ENCODE results near the gene CCSAP. TPM values are rescaled to one million over a fixed set of nuclear protein-coding genes. Genes with fewer than 3 reads are reported as not detected.
"Not testable (repeated sequence)": the region's sequence is repeated elsewhere in the genome, so short reads cannot be mapped to it uniquely, and the experiment has no call there.

Gene CCSAP
- total RNA-seq, 2 donors from 2014 or later: 9.3 to 10.9 TPM

DNA sequence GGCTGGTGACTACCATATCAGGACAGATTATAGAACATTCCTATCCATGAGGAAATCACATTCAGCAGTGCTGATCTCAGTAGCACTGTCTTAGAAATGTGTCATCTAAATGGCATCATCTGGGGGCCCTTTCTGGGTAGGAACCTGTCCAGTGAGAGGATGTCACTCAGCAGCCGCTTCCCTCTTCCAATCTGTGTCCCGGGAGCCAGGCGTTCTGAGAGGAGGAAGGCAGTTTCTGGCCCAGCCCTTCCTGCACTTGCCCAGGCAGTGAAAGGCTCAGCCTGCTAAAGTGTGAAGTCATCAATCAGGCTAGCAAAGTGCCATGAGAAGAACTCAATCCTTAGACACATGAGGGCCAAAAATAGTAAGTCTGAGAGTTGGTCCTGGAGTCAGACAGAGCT is 46.3 kb downstream of the CCSAP start:
- no peak overlapping the region for H3K27ac Mint-ChIP-seq
- H3K4me1 Mint-ChIP-seq: peaks cover 5% of the 10 kb centered on the region
- Histone ChIP-seq H3K9me3 (ENCODE audit: control insufficient read depth, low read length) (no peaks in the 10 kb centered on the region), H3K27ac (ENCODE audit: low read depth, low read length) (no peak overlapping the region), H3K27me3 (ENCODE audit: control insufficient read depth, insufficient read depth, low read length, poor library complexity, severe bottlenecking) (no peaks in the 10 kb centered on the region), H3K4me3 (ENCODE audit: low read length) (no peak overlapping the region), H3K4me1 (ENCODE audit: control insufficient read depth, insufficient read depth, low read length) (no peaks in the 10 kb centered on the region), H3K36me3 (ENCODE audit: control insufficient read depth, insufficient read depth, low read length) (peaks cover 40% of the 10 kb centered on the region), H3K9ac (ENCODE audit: extremely low read depth, low read length, poor library complexity, severe bottlenecking) (no peak overlapping the region)
- no peak for DNase-seq
- H3K4me3 Mint-ChIP-seq: no peak overlapping the region
- TF ChIP-seq, protein P1, sequence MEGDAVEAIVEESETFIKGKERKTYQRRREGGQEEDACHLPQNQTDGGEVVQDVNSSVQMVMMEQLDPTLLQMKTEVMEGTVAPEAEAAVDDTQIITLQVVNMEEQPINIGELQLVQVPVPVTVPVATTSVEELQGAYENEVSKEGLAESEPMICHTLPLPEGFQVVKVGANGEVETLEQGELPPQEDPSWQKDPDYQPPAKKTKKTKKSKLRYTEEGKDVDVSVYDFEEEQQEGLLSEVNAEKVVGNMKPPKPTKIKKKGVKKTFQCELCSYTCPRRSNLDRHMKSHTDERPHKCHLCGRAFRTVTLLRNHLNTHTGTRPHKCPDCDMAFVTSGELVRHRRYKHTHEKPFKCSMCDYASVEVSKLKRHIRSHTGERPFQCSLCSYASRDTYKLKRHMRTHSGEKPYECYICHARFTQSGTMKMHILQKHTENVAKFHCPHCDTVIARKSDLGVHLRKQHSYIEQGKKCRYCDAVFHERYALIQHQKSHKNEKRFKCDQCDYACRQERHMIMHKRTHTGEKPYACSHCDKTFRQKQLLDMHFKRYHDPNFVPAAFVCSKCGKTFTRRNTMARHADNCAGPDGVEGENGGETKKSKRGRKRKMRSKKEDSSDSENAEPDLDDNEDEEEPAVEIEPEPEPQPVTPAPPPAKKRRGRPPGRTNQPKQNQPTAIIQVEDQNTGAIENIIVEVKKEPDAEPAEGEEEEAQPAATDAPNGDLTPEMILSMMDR (conservative IDR thresholded peaks at IDR 0.05): no peak
- no peaks in the 10 kb centered on the region for H3K27me3 Mint-ChIP-seq (ENCODE audit: insufficient read depth)
- peaks cover under 1% of the 10 kb centered on the region for H3K9me3 Mint-ChIP-seq
- WGBS, 2 experiments (ENCODE audit: insufficient coverage in 1 of 2, insufficient read length in 1 of 2): 92 to 100% methylated on average over 1 to 3 of the region's 3 CpGs
- peaks cover 20% of the 10 kb centered on the region for H3K36me3 Mint-ChIP-seq (ENCODE audit: low read depth)

DNA sequence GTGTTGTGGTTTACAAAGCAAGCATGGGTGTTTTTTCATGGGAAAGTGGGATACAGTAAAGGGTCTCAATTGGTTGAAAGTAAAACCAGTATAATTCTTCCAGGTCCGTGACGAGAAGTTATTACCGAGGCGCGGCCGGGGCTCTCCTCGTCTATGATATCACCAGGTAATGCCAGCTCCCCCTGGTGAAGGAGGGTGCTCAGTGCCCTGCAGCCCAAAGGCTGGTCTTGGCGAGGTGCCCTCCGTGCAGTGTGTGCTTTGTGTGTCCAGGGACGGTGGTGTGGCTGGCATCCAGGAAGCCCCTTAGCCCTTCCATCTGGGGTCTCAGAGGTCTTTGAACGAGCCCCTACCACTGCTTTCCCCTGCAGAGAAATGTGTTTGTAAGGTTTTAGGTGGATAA is 47.1 kb downstream of the CCSAP start:
- no peak overlapping the region for H3K9ac ChIP-seq (ENCODE audit: extremely low read depth, low read length, poor library complexity, severe bottlenecking)
- H3K27me3 ChIP-seq (ENCODE audit: control insufficient read depth, insufficient read depth, low read length, poor library complexity, severe bottlenecking): no peaks in the 10 kb centered on the region
- TF ChIP-seq, protein P1 (conservative IDR thresholded peaks at IDR 0.05): no peak
- H3K9me3 ChIP-seq (ENCODE audit: control insufficient read depth, low read length): no peaks in the 10 kb centered on the region
- H3K4me3 ChIP-seq (ENCODE audit: low read length): no peak overlapping the region
- H3K27ac ChIP-seq (ENCODE audit: low read depth, low read length): no peak overlapping the region
- H3K36me3 Mint-ChIP-seq (ENCODE audit: low read depth): peaks cover 23% of the 10 kb centered on the region
- no peak overlapping the region for H3K27ac Mint-ChIP-seq
- peaks cover 5% of the 10 kb centered on the region for H3K4me1 Mint-ChIP-seq
- 90 to 100% methylated on average over 9 to 11 of the region's 11 CpGs for WGBS, 2 experiments (ENCODE audit: insufficient coverage in 1 of 2, insufficient read length in 1 of 2)
- no peaks in the 10 kb centered on the region for H3K27me3 Mint-ChIP-seq (ENCODE audit: insufficient read depth)
- peaks cover 5% of the 10 kb centered on the region for H3K9me3 Mint-ChIP-seq
- no peak overlapping the region for H3K4me3 Mint-ChIP-seq
- H3K36me3 ChIP-seq (ENCODE audit: control insufficient read depth, insufficient read depth, low read length): peaks cover 42% of the 10 kb centered on the region
- H3K4me1 ChIP-seq (ENCODE audit: control insufficient read depth, insufficient read depth, low read length): no peaks in the 10 kb centered on the region
- no peak for DNase-seq

DNA sequence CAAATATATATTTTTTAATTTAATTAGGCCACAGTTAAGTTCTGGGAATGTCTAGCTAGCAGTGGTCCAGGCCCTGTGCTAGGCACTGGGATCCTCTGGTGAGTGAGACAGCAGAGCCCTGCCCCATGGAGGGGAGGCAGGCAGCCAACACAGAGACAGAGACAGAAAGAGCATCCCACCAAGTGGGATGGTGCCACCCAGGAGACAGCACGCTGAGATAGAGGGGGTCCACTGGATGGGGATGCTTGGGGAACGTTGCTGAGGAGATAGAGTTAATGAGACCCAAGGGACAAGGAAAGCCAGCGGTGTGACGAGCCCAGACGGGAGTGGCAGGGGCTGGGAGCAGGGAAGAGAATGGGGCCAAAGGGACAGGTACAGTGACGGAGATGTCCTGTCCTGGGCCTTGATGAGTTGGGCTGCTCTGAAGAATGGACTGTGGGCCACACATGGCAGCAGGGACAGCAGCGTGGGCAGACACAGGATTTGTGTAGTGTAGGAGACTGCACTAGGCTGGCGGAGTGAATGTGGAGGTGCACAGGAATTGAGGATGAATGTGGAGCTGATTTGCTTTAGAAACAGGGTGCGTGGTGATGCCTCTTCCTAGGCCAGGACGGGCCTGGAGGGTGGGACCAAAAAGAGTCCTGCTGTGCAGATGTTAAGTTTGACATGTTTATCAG is 49.2 kb downstream of the CCSAP start:
- no peak overlapping the region for H3K27ac ChIP-seq (ENCODE audit: low read depth, low read length)
- peaks cover 45% of the 10 kb centered on the region for H3K36me3 ChIP-seq (ENCODE audit: control insufficient read depth, insufficient read depth, low read length)
- Mint-ChIP-seq H3K4me1 (no peaks in the 10 kb centered on the region), H3K9me3 (peaks cover 5% of the 10 kb centered on the region), H3K4me3 (no peak overlapping the region), H3K36me3 (ENCODE audit: low read depth) (peaks cover 28% of the 10 kb centered on the region), H3K27ac (no peak overlapping the region), H3K27me3 (ENCODE audit: insufficient read depth) (no peaks in the 10 kb centered on the region)
- H3K9me3 ChIP-seq (ENCODE audit: control insufficient read depth, low read length): no peaks in the 10 kb centered on the region
- no peaks in the 10 kb centered on the region for H3K27me3 ChIP-seq (ENCODE audit: control insufficient read depth, insufficient read depth, low read length, poor library complexity, severe bottlenecking)
- no peak for DNase-seq
- TF ChIP-seq, protein P1 (conservative IDR thresholded peaks at IDR 0.05): no peak
- H3K9ac ChIP-seq (ENCODE audit: extremely low read depth, low read length, poor library complexity, severe bottlenecking): no peak overlapping the region
- no peaks in the 10 kb centered on the region for H3K4me1 ChIP-seq (ENCODE audit: control insufficient read depth, insufficient read depth, low read length)
- H3K4me3 ChIP-seq (ENCODE audit: low read length): no peak overlapping the region
- 90 to 96% methylated on average over 9 to 10 of the region's 10 CpGs for WGBS, 2 experiments (ENCODE audit: insufficient coverage in 1 of 2, insufficient read length in 1 of 2)

DNA sequence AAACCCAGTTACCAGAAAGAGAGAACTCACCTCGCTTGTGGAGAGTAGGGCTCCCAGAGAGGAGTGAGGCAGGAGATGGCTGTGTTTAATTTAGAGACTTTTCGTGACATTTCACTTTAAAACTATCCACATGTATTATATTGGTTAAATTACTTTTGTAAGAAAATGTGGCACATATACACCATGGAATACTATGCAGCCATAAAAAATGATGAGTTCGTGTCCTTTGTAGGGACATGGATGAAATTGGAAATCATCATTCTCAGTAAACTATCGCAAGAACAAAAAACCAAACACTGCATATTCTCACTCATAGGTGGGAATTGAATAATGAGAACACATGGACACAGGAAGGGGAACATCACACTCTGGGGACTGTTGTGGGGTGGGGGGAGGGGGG is 51.2 kb downstream of the CCSAP start:
- not testable (repeated sequence) for H3K4me1 ChIP-seq (ENCODE audit: control insufficient read depth, insufficient read depth, low read length); H3K9ac ChIP-seq (ENCODE audit: extremely low read depth, low read length, poor library complexity, severe bottlenecking); H3K4me3 Mint-ChIP-seq; H3K9me3 Mint-ChIP-seq; H3K4me3 ChIP-seq (ENCODE audit: low read length); H3K4me1 Mint-ChIP-seq; H3K27me3 ChIP-seq (ENCODE audit: control insufficient read depth, insufficient read depth, low read length, poor library complexity, severe bottlenecking); H3K27ac ChIP-seq (ENCODE audit: low read depth, low read length); H3K27ac Mint-ChIP-seq; H3K9me3 ChIP-seq (ENCODE audit: control insufficient read depth, low read length); H3K27me3 Mint-ChIP-seq (ENCODE audit: insufficient read depth); DNase-seq
- H3K36me3 ChIP-seq (ENCODE audit: control insufficient read depth, insufficient read depth, low read length): peaks cover 33% of the 10 kb centered on the region
- peaks cover 30% of the 10 kb centered on the region for H3K36me3 Mint-ChIP-seq (ENCODE audit: low read depth)
- WGBS, 2 experiments (ENCODE audit: insufficient coverage in 1 of 2, insufficient read length in 1 of 2): 91 to 100% methylated on average over 1 of the region's 4 CpGs

Measured in endodermal cell (in vitro differentiated cells).